Astrocyte (in vitro differentiated cells and primary cell): ENCODE results near the gene FAM221B. TPM values are rescaled to one million over a fixed set of nuclear protein-coding genes. Genes with fewer than 3 reads are reported as not detected.

Experiments used
- DNase-seq: peaks from one replicate; pipeline ENCODE4 v3.0.0-alpha.2; 2010; ENCODE audit warnings: low read depth
- FAIRE-seq: peaks from 2 replicates; lab custom pipeline; 2011; peaks lifted over from hg19 to GRCh38; lab: Jason Lieb, UNC
- H2AFZ ChIP-seq: 2 replicates; pipeline ENCODE4 v1.6.0; 2012; ENCODE audit warnings: low read depth, low read length, inconsistent platforms
- H3K27ac ChIP-seq: 2 replicates; pipeline ENCODE4 v1.5.1; 2011; ENCODE audit warnings: low read depth, low read length, inconsistent platforms
- H3K27me3 ChIP-seq: 2 replicates; pipeline ENCODE4 v1.6.0; 2011; ENCODE audit warnings: low read length, inconsistent platforms; ENCODE audit not compliant: insufficient read depth
- H3K36me3 ChIP-seq: 2 replicates; pipeline ENCODE4 v1.5.1; 2011; ENCODE audit warnings: low read length, inconsistent platforms; ENCODE audit not compliant: insufficient read depth
- H3K4me1 ChIP-seq: 2 replicates; pipeline ENCODE4 v1.5.1; 2011; ENCODE audit warnings: low read length, inconsistent platforms; ENCODE audit not compliant: insufficient read depth
- H3K4me2 ChIP-seq: 2 replicates; pipeline ENCODE4 v1.6.0; 2012; ENCODE audit warnings: low read length, inconsistent platforms
- H3K4me3 ChIP-seq: 2 replicates; pipeline ENCODE4 v1.5.1; 2011; ENCODE audit warnings: low read depth, mild to moderate bottlenecking, low read length, inconsistent platforms; ENCODE audit not compliant: insufficient read depth
- H3K79me2 ChIP-seq: 2 replicates; pipeline ENCODE4 v1.6.0; 2012; ENCODE audit warnings: mild to moderate bottlenecking, low read length, inconsistent platforms; ENCODE audit not compliant: insufficient read depth
- H3K9ac ChIP-seq: 2 replicates; pipeline ENCODE4 v1.6.0; 2012; ENCODE audit warnings: mild to moderate bottlenecking, low read length, inconsistent platforms
- H3K9me3 ChIP-seq: 2 replicates; pipeline ENCODE4 v1.5.1; 2012; ENCODE audit warnings: low read depth, mild to moderate bottlenecking, low read length, inconsistent platforms; ENCODE audit not compliant: insufficient read depth
- H4K20me1 ChIP-seq: 2 replicates; pipeline ENCODE4 v1.6.0; 2012; ENCODE audit warnings: low read length, inconsistent platforms; ENCODE audit not compliant: insufficient read depth
- H3K27ac Mint-ChIP-seq: one replicate; pipeline ENCODE4 v1.8.0; 2021; ENCODE audit warnings: mild to moderate bottlenecking, mixed read lengths; ENCODE audit not compliant: unreplicated experiment
- H3K27me3 Mint-ChIP-seq: one replicate; pipeline ENCODE4 v1.8.0; 2021; ENCODE audit warnings: low read depth, mixed read lengths; ENCODE audit not compliant: unreplicated experiment
- H3K36me3 Mint-ChIP-seq: one replicate; pipeline ENCODE4 v1.8.0; 2021; ENCODE audit warnings: low read depth, mixed read lengths; ENCODE audit not compliant: unreplicated experiment
- H3K4me1 Mint-ChIP-seq: one replicate; pipeline ENCODE4 v1.8.0; 2021; ENCODE audit warnings: low read depth, mixed read lengths; ENCODE audit not compliant: unreplicated experiment
- H3K4me3 Mint-ChIP-seq: one replicate; pipeline ENCODE4 v1.8.0; 2021; ENCODE audit warnings: mild to moderate bottlenecking, moderate library complexity, mixed read lengths; ENCODE audit not compliant: unreplicated experiment
- H3K9me3 Mint-ChIP-seq: one replicate; pipeline ENCODE4 v1.8.0; 2021; ENCODE audit warnings: mild to moderate bottlenecking, mixed read lengths; ENCODE audit not compliant: unreplicated experiment
- CTCF ChIP-seq: IDR thresholded peaks from 2 replicates; pipeline ENCODE4 v1.5.1; 2011; ENCODE audit warnings: low read depth, mild to moderate bottlenecking, inconsistent platforms, low read length, moderate library complexity; ENCODE audit not compliant: insufficient read depth
- EZH2 ChIP-seq: IDR thresholded peaks from 2 replicates; pipeline ENCODE4 v1.6.1; 2012; ENCODE audit warnings: mild to moderate bottlenecking, low read length, inconsistent platforms; ENCODE audit not compliant: insufficient read depth
- total RNA-seq: library from RNA; stranded (reverse); gene quantifications from 2 replicates; pipeline ENCODE4 v1.2.1, GENCODE V29; 2021

FAM221B gene
- total RNA-seq, 1 donor from 2014 or later = not detected

DNA sequence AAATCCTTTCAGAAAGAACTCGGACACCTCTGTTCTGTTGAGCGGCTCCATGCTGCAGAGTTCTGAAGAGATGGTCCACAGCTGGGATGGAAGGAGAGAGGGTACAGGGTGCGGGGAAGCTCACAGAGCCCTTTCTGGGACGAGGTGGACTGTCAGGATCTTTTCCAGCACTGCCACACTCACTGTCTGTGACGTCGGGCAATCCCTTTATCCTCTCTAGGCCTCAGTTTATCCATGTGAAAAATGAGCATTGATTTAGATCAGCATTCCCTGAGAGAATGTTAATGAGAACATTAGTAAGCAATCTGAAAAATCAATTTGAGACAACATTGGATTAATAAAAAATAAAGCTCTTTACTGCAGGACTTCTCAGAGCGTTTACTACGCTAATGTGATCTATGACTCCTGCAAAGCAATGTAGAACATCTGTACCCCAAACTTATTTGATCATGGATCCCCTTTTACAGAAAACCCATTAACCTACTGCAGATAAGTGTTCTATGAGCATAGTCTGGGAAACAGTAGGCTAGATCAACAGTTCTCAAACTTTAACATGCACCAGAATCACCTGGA lies 41.9 kb upstream of the FAM221B start, which contains the start of gene OR13J1:
TSS of gene OR13J1 (minus strand) at position 51 of the 573 bp plus-strand sequence. CDS start at position 51, 0 bp downstream.
- no peak within 1 kb of the TSS for H3K4me3 ChIP-seq
- no peak for TF ChIP-seq CTCF
- TF ChIP-seq EZH2 = no peak
- H3K36me3 ChIP-seq = no peaks in the 10 kb centered on the region
- FAIRE-seq = no peak
- no peaks in the 10 kb centered on the region for H3K9me3 ChIP-seq
- H3K27ac Mint-ChIP-seq = no peak within 1 kb of the TSS
- no peak within 1 kb of the TSS for H3K9ac ChIP-seq
- H3K4me1 Mint-ChIP-seq = no peaks in the 10 kb centered on the region
- no peak within 1 kb of the TSS for H2AFZ ChIP-seq
- H3K27me3 ChIP-seq = peaks cover 4% of the 10 kb centered on the region
- no peaks in the 10 kb centered on the region for H3K79me2 ChIP-seq
- peaks cover 2% of the 10 kb centered on the region for H3K9me3 Mint-ChIP-seq
- no peak within 1 kb of the TSS for H3K4me2 ChIP-seq
- H3K4me1 ChIP-seq = no peaks in the 10 kb centered on the region
- no peak within 1 kb of the TSS for H3K27ac ChIP-seq
- H4K20me1 ChIP-seq = no peaks in the 10 kb centered on the region
- H3K27me3 Mint-ChIP-seq = peaks cover 12% of the 10 kb centered on the region
- no peak within 1 kb of the TSS for H3K4me3 Mint-ChIP-seq
- DNase-seq = no peak
- peaks cover 5% of the 10 kb centered on the region for H3K36me3 Mint-ChIP-seq

DNA sequence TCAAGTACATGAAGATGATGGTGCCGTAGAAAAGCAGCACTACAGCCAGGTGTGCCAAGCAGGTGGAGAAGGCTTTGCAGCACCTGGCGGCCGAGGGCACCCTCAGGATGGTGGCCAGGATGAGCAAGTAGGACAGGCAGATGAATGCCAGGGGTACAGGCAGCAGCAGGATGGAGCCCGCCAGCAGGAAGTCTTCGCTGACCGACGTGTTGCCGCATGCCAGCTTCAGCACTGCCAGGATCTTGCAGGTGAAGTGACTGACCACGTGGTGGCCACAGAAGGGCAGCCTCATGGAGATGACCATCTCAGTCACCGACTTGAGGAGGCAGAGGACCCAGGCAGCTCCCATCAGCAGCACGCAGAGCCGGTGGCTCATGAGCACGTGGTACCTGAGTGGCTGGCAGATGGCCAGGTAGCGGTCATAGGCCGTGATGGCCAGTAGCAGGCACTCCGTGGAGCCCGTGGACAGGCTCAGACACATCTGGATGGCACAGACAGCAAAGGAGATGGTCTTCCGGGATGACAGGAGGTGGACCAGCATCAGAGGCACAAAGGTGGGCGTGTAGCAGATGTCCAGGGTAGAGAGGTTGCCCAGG lies 41.2 kb upstream of the FAM221B start:
- no peak overlapping the region for H3K4me2 ChIP-seq
- no peak for FAIRE-seq
- H3K4me1 Mint-ChIP-seq = no peaks in the 10 kb centered on the region

More for the DNA sequence above, 41.2 kb upstream of the FAM221B start:
- peaks cover 5% of the 10 kb centered on the region for H3K36me3 Mint-ChIP-seq
- Histone ChIP-seq H3K79me2 (no peaks in the 10 kb centered on the region), H2AFZ (no peak overlapping the region), H3K27ac (no peak overlapping the region), H3K9me3 (no peaks in the 10 kb centered on the region), H3K9ac (no peak overlapping the region), H3K36me3 (no peaks in the 10 kb centered on the region), H4K20me1 (no peaks in the 10 kb centered on the region), H3K4me1 (no peaks in the 10 kb centered on the region), H3K27me3 (peaks cover 2% of the 10 kb centered on the region), H3K4me3 (no peak overlapping the region)
- H3K9me3 Mint-ChIP-seq = peaks cover 2% of the 10 kb centered on the region
- TF ChIP-seq CTCF = no peak
- DNase-seq = no peak
- H3K4me3 Mint-ChIP-seq = no peak overlapping the region
- peaks cover 12% of the 10 kb centered on the region for H3K27me3 Mint-ChIP-seq
- no peak overlapping the region for H3K27ac Mint-ChIP-seq
